K562 (cell line): ENCODE data around the gene GAPDH. TPM values are rescaled to one million over a fixed set of nuclear protein-coding genes. Genes with fewer than 3 reads are reported as not detected.

ENCODE experiments used
- ATAC-seq: fragments of 200-7000 bp; cut with Tn5 transposase; 3 replicates; pipeline ENCODE4 v1.9.1; 2020; ENCODE audit warnings: moderate library complexity
- BruUV-seq: library from RNA; stranded (reverse); fragments of 400-500 nt; replicated peaks from 2 replicates; lab custom pipeline; 2021; lab: Mats Ljungman, UMichigan
- CTCF ChIA-PET: fragments of 300-600 bp; formaldehyde crosslinking; extraction: SDS; loops from one replicate; lab custom pipeline; 2021; ENCODE audit warnings: low intra/inter-chr PET ratio; lab: Yijun Ruan, JAX
- POLR2A ChIA-PET: fragments of 300-600, 350-650 bp; sonication (Branson Sonifier 250); formaldehyde crosslinking; extraction: SDS; loops from one replicate; lab custom pipeline; 2021; ENCODE audit warnings: antibody characterized with exemption, inconsistent platforms; lab: Yijun Ruan, JAX
- DNase-seq, 4 experiments: peaks; one replicate each; pipeline versions ENCODE4 v3.0.0 to v3.0.0-alpha.2; 2011 to 2018; ENCODE audit warnings: low spot score in 3 of 4, mixed read lengths in 3 of 4; ENCODE audit errors: extremely low read depth in 1 of 4
- FAIRE-seq: peaks from 2 replicates; lab custom pipeline; 2011; peaks lifted over from hg19 to GRCh38; lab: Jason Lieb, UNC
- H2AFZ ChIP-seq: 2 replicates; pipeline ENCODE4 v1.6.0; 2011; ENCODE audit warnings: low read depth, low read length, control low read depth, inconsistent platforms
- H3K27ac ChIP-seq: fragments of 200-600 bp; 3 replicates; pipeline ENCODE4 v1.8.0; 2011; ENCODE audit warnings: low read depth, mild to moderate bottlenecking, control low read depth, inconsistent platforms, low read length, moderate library complexity, mixed read lengths; ENCODE audit errors: extremely low read depth
- H3K27me3 ChIP-seq, 2 experiments: fragments of 300-600 bp in 1 of 2; 2 replicates in 1 of 2; 3 replicates in 1 of 2; pipeline versions ENCODE4 v1.6.0 to v1.8.0; 2011; ENCODE audit warnings: inconsistent platforms in 2 of 2, low read length in 2 of 2, mild to moderate bottlenecking in 1 of 2, mixed read lengths in 1 of 2, moderate library complexity in 1 of 2; ENCODE audit not compliant: control insufficient read depth in 2 of 2, insufficient read depth in 2 of 2
- H3K36me3 ChIP-seq: fragments of 300-600 bp; 3 replicates; pipeline ENCODE4 v1.8.0; 2011; ENCODE audit warnings: mild to moderate bottlenecking, low read length, inconsistent platforms; ENCODE audit not compliant: control insufficient read depth, insufficient read depth
- H3K4me1 ChIP-seq, 2 experiments: fragments of 200-600 bp in 1 of 2; replicated peaks in 1 of 2; 2 replicates in 1 of 2; 3 replicates in 1 of 2; pipeline versions ENCODE4 v1.5.1 to v1.8.0; 2011; ENCODE audit warnings: inconsistent platforms in 2 of 2, low read length in 2 of 2, mild to moderate bottlenecking in 1 of 2, mixed read lengths in 1 of 2, moderate library complexity in 1 of 2; ENCODE audit not compliant: control insufficient read depth in 2 of 2, insufficient read depth in 2 of 2
- H3K4me2 ChIP-seq: 2 replicates; pipeline ENCODE4 v1.6.1; 2011; ENCODE audit warnings: low read length, control low read depth, inconsistent platforms, mixed read lengths; ENCODE audit not compliant: insufficient read depth
- H3K4me3 ChIP-seq: fragments of 200-600 bp; sonication (generic), shearing (Covaris generic); 2 replicates; pipeline ENCODE4 v1.5.1; 2016; ENCODE audit warnings: control low read depth, inconsistent platforms
- H3K79me2 ChIP-seq: fragments of 200-600 bp; 3 replicates; pipeline ENCODE4 v1.8.0; 2011; ENCODE audit warnings: low read length, inconsistent platforms; ENCODE audit not compliant: control insufficient read depth, insufficient read depth
- H3K9ac ChIP-seq, 2 experiments: 2 replicates each; pipeline versions ENCODE4 v1.6.0 to v1.6.1; 2011; ENCODE audit warnings: low read depth in 2 of 2, low read length in 2 of 2, control low read depth in 1 of 2, inconsistent platforms in 1 of 2, mild to moderate bottlenecking in 1 of 2, mixed read lengths in 1 of 2; ENCODE audit not compliant: insufficient read depth in 1 of 2
- H3K9me1 ChIP-seq: one replicate; pipeline ENCODE4 v1.6.0; 2011; ENCODE audit warnings: inconsistent platforms, mild to moderate bottlenecking, low read length, moderate library complexity; ENCODE audit not compliant: control insufficient read depth, insufficient read depth
- H3K9me3 ChIP-seq: replicated peaks from 2 replicates; pipeline ENCODE4 v1.5.1; 2011; ENCODE audit warnings: low read depth, low read length, inconsistent platforms; ENCODE audit not compliant: control insufficient read depth, insufficient read depth
- H4K20me1 ChIP-seq: replicated peaks from 2 replicates; pipeline ENCODE4 v1.6.1; 2011; ENCODE audit warnings: low read length, inconsistent platforms, mixed read lengths; ENCODE audit not compliant: control insufficient read depth, insufficient read depth
- ARNT ChIP-seq, 2 experiments: fragments of 450-650 bp; IDR thresholded peaks; 2 replicates each; pipeline ENCODE4 v1.6.1; 2016; ENCODE audit warnings: mild to moderate bottlenecking in 1 of 2
- FOXK2 ChIP-seq, 2 experiments: fragments of 450-650 bp; IDR thresholded peaks in 1 of 2; conservative IDR thresholded peaks in 1 of 2; 2 replicates each; pipeline ENCODE4 v1.6.1; 2016; ENCODE audit warnings: low read depth in 2 of 2, mild to moderate bottlenecking in 1 of 2
- HDAC1 ChIP-seq, 2 experiments: fragments of 450-650 bp; IDR thresholded peaks; 2 replicates each; pipeline ENCODE4 v1.6.1; 2016 to 2017; ENCODE audit warnings: inconsistent platforms in 1 of 2, mild to moderate bottlenecking in 1 of 2, moderate library complexity in 1 of 2
- KAT7 ChIP-seq: sonication (generic); formaldehyde crosslinking; IDR thresholded peaks from 2 replicates; pipeline ENCODE4 v1.8.0; 2022; ENCODE audit warnings: missing genetic modification reagents, mild to moderate bottlenecking, borderline replicate concordance
- KLF10 ChIP-seq: fragments of 250-450 bp; sonication (Bioruptor Pico); IDR thresholded peaks from 2 replicates; pipeline ENCODE4 v1.6.1; 2021; ENCODE audit warnings: matching md5 sums
- MAX ChIP-seq: sonication (generic); formaldehyde crosslinking; IDR thresholded peaks from 2 replicates; pipeline ENCODE4 v1.9.0; 2022; ENCODE audit warnings: mild to moderate bottlenecking, missing genetic modification reagents
- MTA2 ChIP-seq: fragments of 450-650 bp; IDR thresholded peaks from 2 replicates; pipeline ENCODE4 v1.6.1; 2016; ENCODE audit warnings: low read depth
- NFIX ChIP-seq: fragments of 250-450 bp; sonication (Bioruptor Pico); IDR thresholded peaks from 2 replicates; pipeline ENCODE4 v1.4.0; 2020; ENCODE audit warnings: low read depth, mild to moderate bottlenecking, moderate library complexity
- RBM25 ChIP-seq: fragments of 200-400 bp; formaldehyde crosslinking; IDR thresholded peaks from 2 replicates; pipeline ENCODE4 v1.6.1; 2018; ENCODE audit warnings: low read length, low read depth, moderate library complexity; ENCODE audit not compliant: severe bottlenecking
- SRSF3 ChIP-seq: fragments of 200-400 bp; formaldehyde crosslinking; IDR thresholded peaks from 2 replicates; pipeline ENCODE4 v1.6.1; 2016; ENCODE audit warnings: mild to moderate bottlenecking, low read length, moderate library complexity; ENCODE audit not compliant: insufficient read depth
- U2AF1 ChIP-seq: fragments of 200-400 bp; formaldehyde crosslinking; optimal IDR thresholded peaks from 2 replicates; pipeline ENCODE3; 2017; ENCODE audit warnings: mild to moderate bottlenecking, low read depth, low read length, moderate library complexity
- ZBTB2 ChIP-seq: fragments of 450-650 bp; IDR thresholded peaks from 2 replicates; pipeline ENCODE4 v1.6.1; 2016; ENCODE audit warnings: antibody characterized with exemption
- ZFP36 ChIP-seq: fragments of 150-350 bp; IDR thresholded peaks from 2 replicates; pipeline ENCODE4 v1.6.1; 2018; ENCODE audit warnings: low read length, low read depth; ENCODE audit not compliant: partially characterized antibody
- ZNF830 ChIP-seq: fragments of 250-450 bp; sonication (Bioruptor Pico); IDR thresholded peaks from 2 replicates; pipeline ENCODE4 v1.5.0; 2021; ENCODE audit warnings: mild to moderate bottlenecking
- WGBS: fragments of 100-300 bp; shearing (Covaris generic); methylation state at CpG from one replicate; pipeline ENCODE4 v1.1.6; 2016; ENCODE audit warnings: low coverage, mixed read lengths; ENCODE audit not compliant: insufficient coverage; ENCODE audit errors: missing lambda C conversion rate; 5-methylcytosine and 5-hydroxymethylcytosine counted together
- in situ Hi-C: fragments of 300-500 bp; cut with MboI; formaldehyde crosslinking; loops from 4 replicates; pipeline ENCODE4 v1.15.0; 2018; ENCODE audit warnings: inconsistent platforms, mixed read lengths
- intact Hi-C: fragments of 100-400 bp; cut with micrococcal nuclease; formaldehyde crosslinking; loops from 2 replicates; pipeline ENCODE4 v1.14.2; 2022
- polyA plus RNA-seq, 8 experiments: library from polyadenylated mRNA; depleted of rRNA in 4 of 8; stranded (reverse) in 5 of 8; unstranded in 3 of 8; fragments of >200 nt; fragmentation: Nextera tagmentation in 2 of 8; fragmentation: Illumina TruSeq in 1 of 8; extraction: Ambion mirVana in 2 of 8; extraction: Trizol in 1 of 8; gene quantifications; 2 replicates each; pipeline versions ENCODE4 v1.2.1 to v1.2.3, GENCODE V29; 2011 to 2014; ENCODE audit warnings: inconsistent platforms in 1 of 8, missing spikeins in 1 of 8
- total RNA-seq, 7 experiments: library from RNA; depleted of rRNA in 6 of 7; stranded (reverse); fragments of >200 nt in 6 of 7; fragmentation: Illumina TruSeq in 2 of 7; extraction: Trizol in 2 of 7; gene quantifications; 2 replicates each; pipeline versions ENCODE4 v1.2.1 to v1.2.3, GENCODE V29; 2011 to 2021; ENCODE audit warnings: low replicate concordance in 1 of 7
- TF ChIP-seq, protein P1 (sequence below): fragments of 250-450 bp; sonication (Bioruptor Pico); IDR thresholded peaks from 2 replicates; pipeline ENCODE4 v1.5.0; 2021; ENCODE audit warnings: mild to moderate bottlenecking, borderline replicate concordance
- TF ChIP-seq, protein P2 (sequence below): fragments of 250-450 bp; sonication (Bioruptor Pico); IDR thresholded peaks from 2 replicates; pipeline ENCODE4 v1.5.0; 2020; ENCODE audit warnings: mild to moderate bottlenecking, borderline replicate concordance

The GAPDH gene
- total and polyA plus RNA-seq, 9 of the 15 experiments (the other 6 are each of a cell fraction or from before 2014, with no cell fraction given): 2,206 to 6,793 (median 4,217) TPM

- Histone ChIP-seq H4K20me1 (no peaks in the 10 kb centered on the region), H3K79me2 (no peaks in the 10 kb centered on the region), H3K4me3 (no peak overlapping the region), H3K9me3 (no peaks in the 10 kb centered on the region), H3K4me2 (peak overlapping the region; percentile 63), H3K4me1 (peaks cover 46 to 69% of the 10 kb centered on the region in 2 experiments), H3K9ac (peak overlapping the region; percentile 41 to 55; a peak in 3 of 4 replicates), H3K9me1 (no peaks in the 10 kb centered on the region), H3K27ac (peak overlapping the region; percentile 59), H3K36me3 (no peaks in the 10 kb centered on the region), H2AFZ (peak overlapping the region; percentile 64), H3K27me3 (no peaks in the 10 kb centered on the region)
- POLR2A ChIA-PET: interaction anchor here (0.8 to 3.3 kb wide), 4 partner anchors 11 to 31 kb away, joined by 3 to 20 read pairs (median 4); partner anchors contain the start of gene GAPDH
- 5% methylated on average over 10 of the region's 10 CpGs for WGBS
- intact Hi-C loops: no loop called here
- BruUV-seq: no TSS peak
- in situ Hi-C loops: no loop called here
- peak; percentile 56 to 89 (median 66) for DNase-seq
- ATAC-seq: peak; percentile 63
- CTCF ChIA-PET: no interaction called here
- peak; percentile 100 for FAIRE-seq
- TF ChIP-seq ZBTB2: peak; percentile 61; the same call in 1 of the 2 replicates
- no peak for TF ChIP-seq KLF10
- TF ChIP-seq KAT7 (CRISPR knock-in tag): no peak
- TF ChIP-seq, protein P1, sequence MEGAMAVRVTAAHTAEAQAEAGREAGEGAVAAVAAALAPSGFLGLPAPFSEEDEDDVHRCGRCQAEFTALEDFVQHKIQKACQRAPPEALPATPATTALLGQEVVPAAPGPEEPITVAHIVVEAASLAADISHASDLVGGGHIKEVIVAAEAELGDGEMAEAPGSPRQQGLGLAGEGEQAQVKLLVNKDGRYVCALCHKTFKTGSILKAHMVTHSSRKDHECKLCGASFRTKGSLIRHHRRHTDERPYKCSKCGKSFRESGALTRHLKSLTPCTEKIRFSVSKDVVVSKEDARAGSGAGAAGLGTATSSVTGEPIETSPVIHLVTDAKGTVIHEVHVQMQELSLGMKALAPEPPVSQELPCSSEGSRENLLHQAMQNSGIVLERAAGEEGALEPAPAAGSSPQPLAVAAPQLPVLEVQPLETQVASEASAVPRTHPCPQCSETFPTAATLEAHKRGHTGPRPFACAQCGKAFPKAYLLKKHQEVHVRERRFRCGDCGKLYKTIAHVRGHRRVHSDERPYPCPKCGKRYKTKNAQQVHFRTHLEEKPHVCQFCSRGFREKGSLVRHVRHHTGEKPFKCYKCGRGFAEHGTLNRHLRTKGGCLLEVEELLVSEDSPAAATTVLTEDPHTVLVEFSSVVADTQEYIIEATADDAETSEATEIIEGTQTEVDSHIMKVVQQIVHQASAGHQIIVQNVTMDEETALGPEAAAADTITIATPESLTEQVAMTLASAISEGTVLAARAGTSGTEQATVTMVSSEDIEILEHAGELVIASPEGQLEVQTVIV: no peak
- TF ChIP-seq, protein P2, sequence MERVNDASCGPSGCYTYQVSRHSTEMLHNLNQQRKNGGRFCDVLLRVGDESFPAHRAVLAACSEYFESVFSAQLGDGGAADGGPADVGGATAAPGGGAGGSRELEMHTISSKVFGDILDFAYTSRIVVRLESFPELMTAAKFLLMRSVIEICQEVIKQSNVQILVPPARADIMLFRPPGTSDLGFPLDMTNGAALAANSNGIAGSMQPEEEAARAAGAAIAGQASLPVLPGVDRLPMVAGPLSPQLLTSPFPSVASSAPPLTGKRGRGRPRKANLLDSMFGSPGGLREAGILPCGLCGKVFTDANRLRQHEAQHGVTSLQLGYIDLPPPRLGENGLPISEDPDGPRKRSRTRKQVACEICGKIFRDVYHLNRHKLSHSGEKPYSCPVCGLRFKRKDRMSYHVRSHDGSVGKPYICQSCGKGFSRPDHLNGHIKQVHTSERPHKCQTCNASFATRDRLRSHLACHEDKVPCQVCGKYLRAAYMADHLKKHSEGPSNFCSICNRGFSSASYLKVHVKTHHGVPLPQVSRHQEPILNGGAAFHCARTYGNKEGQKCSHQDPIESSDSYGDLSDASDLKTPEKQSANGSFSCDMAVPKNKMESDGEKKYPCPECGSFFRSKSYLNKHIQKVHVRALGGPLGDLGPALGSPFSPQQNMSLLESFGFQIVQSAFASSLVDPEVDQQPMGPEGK (CRISPR knock-in tag): no peak
- no peak for TF ChIP-seq U2AF1
- TF ChIP-seq HDAC1 (IDR thresholded peaks at IDR 0.05): peak in 1 of 2 experiments; percentile 69; a peak in 2 of 4 replicates
- no peak for TF ChIP-seq RBM25
- TF ChIP-seq ZFP36: no peak
- no peak for TF ChIP-seq ZNF830
- no peak for TF ChIP-seq MAX
- peak; percentile 72 for TF ChIP-seq MTA2
- peak in 1 of 2 experiments; percentile 71; a peak in 1 of 4 replicates for TF ChIP-seq ARNT (IDR thresholded peaks at IDR 0.05)
- TF ChIP-seq SRSF3: no peak
- no peak for TF ChIP-seq FOXK2 (conservative IDR thresholded peaks at IDR 0.05 in 1 of 2, IDR thresholded peaks at IDR 0.05 in 1 of 2; ENCODE audit: low read depth in 2 of 2)
- no peak for TF ChIP-seq NFIX
Measured at GRCh38 chr12:6546016-6546415, 11.7 kb downstream of the GAPDH start.
